Activated B cell treated with CpG ODN at 0.5 μM for 24 hours (primary cell): ENCODE results near the gene ETNK2. TPM values are rescaled to one million over a fixed set of nuclear protein-coding genes. Genes with fewer than 3 reads are reported as not detected.

Experiments used
- ATAC-seq: fragments of 200-7000 bp; cut with Tn5 transposase; one replicate; pipeline ENCODE4 v1.10.0; 2021; ENCODE audit warnings: low read depth, mild to moderate bottlenecking, moderate library complexity
- CTCF ChIA-PET: fragments of 350-600 bp; sonication (Branson Sonifier 250); formaldehyde crosslinking; loops from one replicate; lab custom pipeline; 2021; ENCODE audit warnings: antibody characterized with exemption; lab: Charles Lee
- POLR2A ChIA-PET: fragments of 350-600 bp; sonication (Branson Sonifier 250); formaldehyde crosslinking; loops from one replicate; lab custom pipeline; 2021; ENCODE audit warnings: antibody characterized with exemption; lab: Charles Lee
- DNase-seq: peaks from one replicate; pipeline ENCODE4 v3.0.0; 2022
- H3K27ac Mint-ChIP-seq: one replicate; pipeline ENCODE4 v1.8.0; 2020; ENCODE audit warnings: mixed read lengths
- H3K27me3 Mint-ChIP-seq: one replicate; pipeline ENCODE4 v1.8.0; 2021; ENCODE audit warnings: mixed read lengths
- H3K36me3 Mint-ChIP-seq: one replicate; pipeline ENCODE4 v1.8.0; 2021; ENCODE audit warnings: low read depth, mixed read lengths
- H3K4me1 Mint-ChIP-seq: one replicate; pipeline ENCODE4 v1.8.0; 2021; ENCODE audit warnings: mixed read lengths
- H3K4me3 Mint-ChIP-seq: one replicate; pipeline ENCODE4 v1.8.0; 2020; ENCODE audit warnings: mild to moderate bottlenecking, mixed read lengths
- H3K9me3 Mint-ChIP-seq: one replicate; pipeline ENCODE4 v1.8.0; 2020; ENCODE audit warnings: mixed read lengths
- intact Hi-C: fragments of 100-400 bp; cut with micrococcal nuclease; formaldehyde crosslinking; loops from one replicate; pipeline ENCODE4 v1.15.1; 2024
- total RNA-seq: library from RNA; stranded (reverse); gene quantifications from 2 replicates; pipeline ENCODE4 v1.2.3, GENCODE V29; 2022
- TF ChIP-seq, protein P1 (sequence below): fragments of 200-600 bp; IDR thresholded peaks from one replicate; pipeline ENCODE4 v1.8.0; 2022; ENCODE audit warnings: antibody characterized with exemption, mild to moderate bottlenecking

ETNK2 gene
- total RNA-seq, 1 donor from 2014 or later: 0.16 TPM

DNA sequence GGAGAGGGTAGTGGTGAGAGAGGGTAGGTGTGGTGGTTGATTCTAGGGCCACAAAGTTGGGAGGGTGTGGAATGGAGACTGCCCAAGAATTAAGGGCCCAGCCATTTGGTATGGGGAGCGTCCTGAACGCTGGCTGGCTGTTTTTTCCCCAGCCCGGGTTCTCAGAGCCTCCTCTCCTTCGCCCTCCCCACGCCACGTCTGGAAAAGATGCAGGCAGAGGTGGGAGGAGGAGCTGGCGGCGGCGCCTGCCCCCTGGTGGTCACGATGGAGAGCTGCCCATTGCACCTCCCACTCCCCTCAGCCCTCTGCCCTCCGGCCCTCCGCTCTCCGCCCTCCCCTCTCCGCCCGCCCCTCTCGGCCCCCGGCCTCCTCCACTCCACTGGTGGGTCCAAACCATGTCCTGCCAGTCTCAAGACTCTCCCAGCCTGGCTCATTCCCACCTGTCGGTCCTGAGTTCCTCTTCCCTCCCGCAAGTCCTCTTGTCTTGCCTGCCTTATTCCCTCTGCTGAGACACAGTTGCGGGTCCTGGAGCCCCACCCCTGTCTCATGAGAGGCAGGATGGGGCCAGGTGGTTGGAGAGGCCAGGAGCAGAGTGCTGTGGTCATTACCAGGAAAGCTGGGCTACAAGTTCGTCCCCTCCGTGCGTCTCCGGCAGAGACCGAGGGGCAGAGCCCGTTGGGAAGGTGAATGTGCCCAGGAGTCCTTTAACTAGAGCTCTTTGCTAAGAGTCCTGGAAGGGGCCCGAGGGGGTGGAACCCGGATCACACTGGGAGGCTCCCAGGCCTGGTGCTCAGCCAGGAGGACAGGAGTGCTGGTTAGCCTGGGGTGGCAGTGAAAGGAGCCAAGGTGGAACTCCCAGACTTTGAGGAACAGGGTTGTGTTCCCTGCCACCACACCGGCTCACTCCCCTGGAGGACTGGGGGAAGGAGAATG, 22.6 kb downstream of the ETNK2 start:
- no peak overlapping the region for H3K27ac Mint-ChIP-seq
- peaks cover 7% of the 10 kb centered on the region for H3K27me3 Mint-ChIP-seq
- peak; percentile 41 for DNase-seq
- TF ChIP-seq, protein P1, sequence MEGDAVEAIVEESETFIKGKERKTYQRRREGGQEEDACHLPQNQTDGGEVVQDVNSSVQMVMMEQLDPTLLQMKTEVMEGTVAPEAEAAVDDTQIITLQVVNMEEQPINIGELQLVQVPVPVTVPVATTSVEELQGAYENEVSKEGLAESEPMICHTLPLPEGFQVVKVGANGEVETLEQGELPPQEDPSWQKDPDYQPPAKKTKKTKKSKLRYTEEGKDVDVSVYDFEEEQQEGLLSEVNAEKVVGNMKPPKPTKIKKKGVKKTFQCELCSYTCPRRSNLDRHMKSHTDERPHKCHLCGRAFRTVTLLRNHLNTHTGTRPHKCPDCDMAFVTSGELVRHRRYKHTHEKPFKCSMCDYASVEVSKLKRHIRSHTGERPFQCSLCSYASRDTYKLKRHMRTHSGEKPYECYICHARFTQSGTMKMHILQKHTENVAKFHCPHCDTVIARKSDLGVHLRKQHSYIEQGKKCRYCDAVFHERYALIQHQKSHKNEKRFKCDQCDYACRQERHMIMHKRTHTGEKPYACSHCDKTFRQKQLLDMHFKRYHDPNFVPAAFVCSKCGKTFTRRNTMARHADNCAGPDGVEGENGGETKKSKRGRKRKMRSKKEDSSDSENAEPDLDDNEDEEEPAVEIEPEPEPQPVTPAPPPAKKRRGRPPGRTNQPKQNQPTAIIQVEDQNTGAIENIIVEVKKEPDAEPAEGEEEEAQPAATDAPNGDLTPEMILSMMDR: no peak
- no peak overlapping the region for H3K4me3 Mint-ChIP-seq
- H3K36me3 Mint-ChIP-seq: no peaks in the 10 kb centered on the region
- H3K9me3 Mint-ChIP-seq: no peaks in the 10 kb centered on the region
- intact Hi-C loops: loop anchor here (1.0 to 2.0 kb wide), 4 partner anchors 258 to 502 kb away; partner anchors contain the start of genes ATP2B4, SNRPE, ZBED6 and ZC3H11A
- ChIA-PET POLR2A (interaction anchor here (0.6 kb wide), 1 partner anchor 269 kb away, joined by 3 read pairs; no protein-coding TSS in a partner anchor), CTCF (interaction anchor here (0.7 to 2.7 kb wide), 7 partner anchors 9 to 766 kb away, joined by 3 to 28 read pairs (median 3); partner anchors contain the start of gene SNRPE)
- peaks cover 8% of the 10 kb centered on the region for H3K4me1 Mint-ChIP-seq
- peak; percentile 89 for ATAC-seq

DNA sequence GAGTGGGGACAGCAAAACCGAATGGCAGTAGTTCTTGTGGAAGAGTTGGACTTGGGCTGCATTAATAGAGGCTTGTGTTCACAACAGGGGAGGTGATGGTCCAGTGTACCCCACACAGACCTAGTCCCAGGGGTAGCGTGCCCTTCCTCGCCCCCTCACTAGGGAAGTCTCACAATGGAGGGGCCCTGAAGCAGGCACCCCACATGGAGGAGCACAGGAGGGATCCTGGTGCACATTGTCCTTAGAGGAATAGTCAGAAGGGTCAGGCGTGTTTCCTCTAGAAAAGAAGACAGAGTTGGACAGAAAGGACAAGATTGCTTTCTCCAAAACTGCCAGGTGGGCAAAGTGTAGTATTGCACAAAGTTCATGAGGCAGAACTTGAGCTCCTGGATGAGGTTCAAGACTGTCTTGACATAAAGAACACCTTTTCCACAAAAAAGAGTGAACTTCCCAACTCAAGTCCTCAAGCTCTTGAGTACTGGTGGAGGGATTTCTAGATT, 23.3 kb downstream of the ETNK2 start:
- Mint-ChIP-seq H3K36me3 (no peaks in the 10 kb centered on the region), H3K9me3 (no peaks in the 10 kb centered on the region), H3K4me1 (peaks cover 6% of the 10 kb centered on the region), H3K4me3 (no peak overlapping the region), H3K27me3 (peaks cover 7% of the 10 kb centered on the region), H3K27ac (no peak overlapping the region)
- ChIA-PET CTCF (interaction anchor here (0.7 to 2.7 kb wide), 7 partner anchors 9 to 766 kb away, joined by 3 to 28 read pairs (median 3); partner anchors contain the start of gene SNRPE), POLR2A (interaction anchor here (0.6 kb wide), 1 partner anchor 268 kb away, joined by 3 read pairs; no protein-coding TSS in a partner anchor)
- intact Hi-C loops: loop anchor here (2.0 kb wide), 1 partner anchor 502 kb away; the partner anchor contains the start of gene ATP2B4
- ATAC-seq (no peak), DNase-seq (no peak)
- TF ChIP-seq, protein P1: no peak

DNA sequence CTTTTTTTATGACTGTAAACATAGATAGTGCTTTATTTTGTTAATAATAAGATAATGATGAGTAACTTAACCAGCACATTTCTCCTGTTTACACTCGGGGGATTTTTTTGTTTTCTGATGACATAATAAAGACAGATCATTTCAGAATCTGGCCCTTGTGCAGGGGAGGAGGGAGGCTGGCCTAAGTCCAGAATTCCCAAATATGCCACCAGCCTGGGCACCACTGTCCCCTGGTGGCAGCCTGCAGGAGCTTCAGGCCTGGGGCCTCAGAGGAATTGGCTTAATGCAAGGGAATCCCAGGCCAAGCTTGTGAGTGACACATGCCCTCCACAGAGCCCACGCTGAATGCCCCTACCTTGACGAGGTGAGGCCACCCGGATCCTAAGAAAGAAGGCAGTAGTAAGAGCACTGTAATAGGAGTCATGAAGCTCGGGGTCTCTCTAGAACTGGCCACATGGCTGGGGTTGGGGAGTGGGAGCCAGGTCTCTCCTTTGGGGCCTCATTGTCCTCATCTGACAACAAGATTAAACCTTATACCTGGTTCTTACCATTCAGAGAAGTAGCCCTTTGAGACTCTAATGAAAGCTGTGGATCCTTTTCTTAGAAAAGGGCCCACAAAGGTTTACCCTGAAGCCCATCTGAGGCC, 24.1 kb downstream of the ETNK2 start:
- no peak overlapping the region for H3K4me3 Mint-ChIP-seq

DNA sequence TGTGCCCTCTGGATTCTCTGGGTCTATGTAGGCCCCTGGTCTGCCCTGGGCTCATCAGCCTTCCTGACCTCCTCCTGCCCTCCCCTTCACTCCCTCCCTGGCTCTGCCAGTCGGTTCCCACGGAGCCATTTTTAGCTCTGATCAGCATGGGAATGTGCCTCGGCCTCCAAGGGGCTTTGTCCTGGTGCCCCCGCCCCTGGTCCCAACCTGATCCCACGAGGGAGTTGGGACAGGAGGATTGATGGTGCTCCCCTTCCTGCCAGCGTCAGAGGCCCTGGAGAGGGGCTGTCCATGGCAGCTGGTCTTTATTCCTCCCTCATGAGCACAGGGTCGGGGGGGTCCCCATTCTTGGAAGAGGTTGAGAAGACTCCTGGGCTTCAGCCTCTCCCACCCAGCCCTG, 24.9 kb downstream of the ETNK2 start:
- no peaks in the 10 kb centered on the region for H3K9me3 Mint-ChIP-seq
- DNase-seq (no peak), ATAC-seq (no peak)
- intact Hi-C loops: no loop called here
- TF ChIP-seq, protein P1: no peak
- peaks cover 6% of the 10 kb centered on the region for H3K4me1 Mint-ChIP-seq
- H3K27ac Mint-ChIP-seq: no peak overlapping the region
- ChIA-PET CTCF (interaction anchor here (1.2 to 2.7 kb wide), 2 partner anchors 256 to 268 kb away, joined by 3 to 28 read pairs; partner anchors contain the start of gene SNRPE), POLR2A (no interaction called here)
- H3K27me3 Mint-ChIP-seq: peaks cover 7% of the 10 kb centered on the region
- H3K36me3 Mint-ChIP-seq: no peaks in the 10 kb centered on the region
- no peak overlapping the region for H3K4me3 Mint-ChIP-seq

More for the DNA sequence above, 24.1 kb downstream of the ETNK2 start:
- Mint-ChIP-seq H3K27me3 (peaks cover 7% of the 10 kb centered on the region), H3K4me1 (peaks cover 6% of the 10 kb centered on the region), H3K27ac (no peak overlapping the region), H3K36me3 (no peaks in the 10 kb centered on the region), H3K9me3 (no peaks in the 10 kb centered on the region)
- intact Hi-C loops: loop anchor here (2.0 kb wide), 1 partner anchor 501 kb away; the partner anchor contains the start of gene ATP2B4
- no peak for ATAC-seq
- DNase-seq: no peak
- TF ChIP-seq, protein P1: no peak
- CTCF ChIA-PET: interaction anchor here (1.2 to 2.7 kb wide), 2 partner anchors 256 to 269 kb away, joined by 3 to 28 read pairs; partner anchors contain the start of gene SNRPE
- POLR2A ChIA-PET: no interaction called here
